GM21619 (cell line): ENCODE results near the gene NDE1.
"Not testable (repeated sequence)": the region's sequence is repeated elsewhere in the genome, so short reads cannot be mapped to it uniquely, and the experiment has no call there.

Experiments used
- ATAC-seq: cut with Tn5 transposase; IDR thresholded peaks from one replicate; pipeline ENCODE4 v1.9.1; 2021; ENCODE audit not compliant: unreplicated experiment

Gene NDE1

DNA sequence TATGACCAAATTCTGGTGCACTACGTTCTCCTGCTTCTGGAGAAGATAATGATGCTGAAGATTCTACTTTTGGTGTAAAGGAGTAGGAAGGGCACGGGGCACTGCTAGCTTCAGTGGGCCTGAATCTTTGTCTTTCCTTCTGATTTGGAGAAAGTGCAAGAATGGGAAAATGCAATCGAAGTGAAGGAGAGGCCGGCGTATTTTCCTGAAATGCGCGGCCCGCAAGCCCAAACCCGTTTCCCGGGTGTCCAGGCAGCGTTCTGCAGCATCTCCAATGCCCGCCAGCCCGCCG lies 372 bp upstream of the NDE1 start:
- ATAC-seq: no peak

DNA sequence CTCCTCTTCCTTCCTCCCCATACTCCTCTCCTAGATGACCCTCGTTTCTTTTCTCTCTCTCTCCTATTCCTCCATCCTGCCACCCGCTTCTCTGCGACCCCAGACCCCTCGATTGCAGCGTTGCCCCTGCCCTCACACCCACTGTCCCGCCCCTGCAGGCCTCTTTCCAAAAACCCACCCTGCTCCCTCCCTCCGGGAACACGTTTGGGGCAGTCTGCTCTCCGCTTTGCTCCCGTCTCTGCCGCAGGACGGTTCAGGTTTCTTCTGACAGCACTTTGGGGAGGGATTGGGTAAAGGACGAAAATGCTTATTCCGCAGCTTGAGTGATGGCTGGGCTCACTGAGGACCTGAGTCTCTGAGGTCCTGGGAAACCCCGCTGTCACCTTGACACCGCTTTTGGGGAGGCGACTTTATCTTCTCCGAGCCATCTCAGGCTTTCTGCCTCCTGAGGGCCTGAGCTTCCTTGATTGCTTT lies 690 bp downstream of the NDE1 start:
- ATAC-seq: peak; percentile 33

DNA sequence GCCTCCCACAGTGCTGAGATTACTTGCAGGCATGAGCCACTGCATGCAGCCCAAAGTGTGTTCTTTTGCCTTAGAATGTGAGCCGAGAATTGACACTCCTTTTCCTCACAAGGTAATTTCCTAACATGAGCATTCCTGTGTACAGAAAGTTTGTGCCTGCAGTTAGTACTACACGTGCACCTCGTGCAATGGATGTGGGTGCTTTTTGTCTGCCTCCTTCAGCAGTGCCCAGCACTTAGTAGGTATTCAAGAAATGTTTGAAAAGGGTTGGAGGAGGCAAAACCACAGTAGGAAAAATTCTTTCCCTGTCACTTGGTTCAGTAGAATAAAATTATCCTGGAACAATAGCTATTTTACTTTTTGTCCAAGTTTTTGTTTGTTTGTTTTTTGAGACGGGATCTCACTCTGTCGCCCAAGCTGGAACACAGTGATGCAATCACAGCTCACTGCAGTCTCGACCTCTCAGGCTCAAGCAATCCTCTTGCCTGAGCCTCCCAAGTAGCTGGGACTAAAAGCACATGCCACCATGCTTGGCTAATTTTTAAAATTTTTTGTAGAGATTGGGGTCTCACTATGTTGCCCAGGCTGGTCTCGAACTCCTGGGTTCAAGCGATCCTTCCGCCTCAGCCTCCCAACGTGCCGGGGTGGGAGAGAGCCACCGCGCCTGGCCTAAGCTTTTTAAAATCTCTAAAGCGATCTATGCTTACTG lies 2.4 kb downstream of the NDE1 start:
- no peak for ATAC-seq

DNA sequence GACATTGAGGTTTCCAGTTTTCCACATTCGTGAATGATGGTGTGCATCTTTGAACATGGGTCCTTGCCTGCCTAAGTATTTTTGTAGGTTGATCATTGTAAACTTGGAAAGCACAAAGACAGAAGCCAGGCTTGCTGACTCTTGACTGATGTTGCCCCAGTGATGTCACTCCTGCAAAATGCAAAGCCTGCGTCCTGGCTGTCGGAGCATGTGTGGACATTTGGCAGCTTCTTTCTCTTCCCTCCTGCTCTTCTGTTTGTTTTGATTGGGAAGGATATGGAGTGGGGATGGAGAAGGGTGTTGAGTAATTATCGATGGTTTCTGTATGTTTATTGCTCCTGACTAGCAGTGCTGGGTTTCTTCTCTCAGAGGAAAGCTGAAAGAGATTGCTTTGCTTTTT lies 3.2 kb downstream of the NDE1 start:
- no peak for ATAC-seq

DNA sequence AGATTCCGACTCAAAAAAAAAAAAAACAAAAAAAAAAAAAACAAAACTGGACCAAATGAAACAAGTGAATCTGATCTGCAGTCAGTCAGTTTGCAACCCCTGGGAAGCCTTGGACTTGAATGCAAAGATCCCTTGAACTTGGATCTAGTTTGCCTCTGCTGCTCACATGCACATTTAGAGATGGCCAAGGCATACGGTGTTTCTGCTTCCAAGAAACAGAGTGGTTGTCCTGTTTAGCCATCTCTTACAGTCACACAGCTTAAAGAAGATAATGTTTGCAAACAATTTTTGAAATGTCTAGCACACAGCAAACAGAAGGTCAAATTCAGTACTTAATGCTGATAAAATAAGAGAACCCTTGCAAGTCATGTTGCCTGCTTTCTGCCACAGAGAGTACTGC lies 4.5 kb downstream of the NDE1 start:
- no peak for ATAC-seq

DNA sequence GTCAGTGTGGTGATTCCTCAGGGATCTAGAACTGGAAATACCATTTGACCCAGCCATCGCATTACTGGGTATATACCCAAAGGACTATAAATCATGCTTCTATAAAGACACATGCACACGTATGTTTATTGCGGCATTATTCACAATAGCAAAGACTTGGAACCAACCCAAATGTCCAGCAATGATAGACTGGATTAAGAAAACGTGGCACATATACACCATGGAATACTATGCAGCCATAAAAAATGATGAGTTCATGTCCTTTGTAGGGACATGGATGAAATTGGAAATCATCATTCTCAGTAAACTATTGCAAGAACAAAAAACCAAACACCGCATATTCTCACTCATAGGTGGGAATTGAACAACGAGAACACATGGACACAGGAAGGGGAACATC lies 5.5 kb downstream of the NDE1 start:
- not testable (repeated sequence) for ATAC-seq

DNA sequence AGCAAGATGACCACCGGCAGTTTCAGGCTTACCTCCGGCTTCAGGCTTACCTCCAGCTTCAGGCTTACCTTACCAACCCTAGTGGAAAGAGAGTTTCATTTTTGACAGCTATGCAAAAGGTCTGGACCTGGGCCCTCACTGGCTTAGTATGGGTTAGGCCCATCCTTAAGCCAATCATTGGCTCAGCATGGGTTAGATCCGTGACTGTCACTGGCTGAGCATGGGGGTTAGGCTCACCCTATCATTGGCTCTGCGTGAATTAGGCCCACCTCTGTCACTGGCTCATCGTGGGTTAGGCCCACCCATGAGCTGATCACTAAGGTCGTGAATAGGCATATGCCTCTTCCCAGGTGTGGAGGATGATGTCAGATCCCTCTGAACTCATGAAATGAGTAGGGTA lies 8.1 kb downstream of the NDE1 start:
- ATAC-seq: no peak

DNA sequence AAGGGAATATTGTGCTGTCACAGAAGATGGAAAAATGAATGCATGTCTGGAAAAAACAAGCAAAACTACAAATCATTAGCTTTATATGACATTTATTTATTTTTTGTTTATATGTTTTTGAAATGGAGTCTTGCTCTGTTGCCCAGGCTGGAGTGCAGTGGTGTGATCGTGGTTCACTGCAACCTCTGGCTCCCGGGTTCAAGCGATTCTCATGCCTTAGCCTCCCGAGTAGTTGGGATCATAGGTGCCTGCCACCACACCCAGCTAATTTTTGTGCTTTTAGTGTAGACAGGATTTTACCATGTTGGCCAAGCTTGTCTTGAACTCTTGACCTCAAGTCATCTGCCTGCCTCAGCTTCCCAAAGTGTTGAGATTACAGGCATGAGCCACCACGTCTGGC lies 8.5 kb downstream of the NDE1 start:
- no peak for ATAC-seq

DNA sequence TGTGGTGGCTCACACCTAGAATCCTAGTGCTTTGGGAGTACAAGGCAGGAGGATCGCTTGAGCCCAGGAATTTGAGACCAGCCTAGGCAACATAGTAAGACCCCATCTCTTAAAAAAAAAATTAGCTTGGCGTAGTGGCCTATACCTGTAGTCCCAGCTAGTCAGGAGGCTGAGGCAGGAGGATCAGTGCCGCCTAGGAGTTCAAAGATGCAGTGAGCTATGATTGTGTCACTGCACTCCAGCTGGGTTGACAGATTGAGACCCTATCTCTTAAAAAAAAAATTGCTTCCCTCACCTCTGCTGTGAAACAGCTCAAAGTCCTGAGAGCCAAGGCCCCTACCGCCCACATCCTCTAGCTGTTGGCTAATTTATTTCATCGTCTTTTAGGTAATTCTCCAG lies 10.2 kb downstream of the NDE1 start:
- no peak for ATAC-seq

DNA sequence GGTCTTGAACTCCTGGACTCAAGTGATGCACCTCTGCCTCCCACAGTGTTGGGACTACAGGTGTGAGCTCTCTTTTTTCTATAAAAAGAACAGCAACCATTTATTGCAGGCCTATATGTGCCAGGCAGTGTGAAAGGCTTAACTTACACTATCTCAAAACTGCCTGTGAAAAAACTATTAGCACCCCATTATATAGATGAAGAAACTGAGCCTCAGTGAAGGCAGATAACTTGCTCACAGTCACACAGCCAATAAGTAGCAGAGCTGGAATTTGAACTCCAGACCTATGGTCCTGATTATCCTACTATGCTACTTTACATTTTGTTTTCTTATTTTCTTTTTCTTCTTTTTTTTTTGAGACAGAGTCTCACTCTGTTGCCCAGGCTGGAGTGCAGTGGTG lies 15.1 kb downstream of the NDE1 start:
- no peak for ATAC-seq

DNA sequence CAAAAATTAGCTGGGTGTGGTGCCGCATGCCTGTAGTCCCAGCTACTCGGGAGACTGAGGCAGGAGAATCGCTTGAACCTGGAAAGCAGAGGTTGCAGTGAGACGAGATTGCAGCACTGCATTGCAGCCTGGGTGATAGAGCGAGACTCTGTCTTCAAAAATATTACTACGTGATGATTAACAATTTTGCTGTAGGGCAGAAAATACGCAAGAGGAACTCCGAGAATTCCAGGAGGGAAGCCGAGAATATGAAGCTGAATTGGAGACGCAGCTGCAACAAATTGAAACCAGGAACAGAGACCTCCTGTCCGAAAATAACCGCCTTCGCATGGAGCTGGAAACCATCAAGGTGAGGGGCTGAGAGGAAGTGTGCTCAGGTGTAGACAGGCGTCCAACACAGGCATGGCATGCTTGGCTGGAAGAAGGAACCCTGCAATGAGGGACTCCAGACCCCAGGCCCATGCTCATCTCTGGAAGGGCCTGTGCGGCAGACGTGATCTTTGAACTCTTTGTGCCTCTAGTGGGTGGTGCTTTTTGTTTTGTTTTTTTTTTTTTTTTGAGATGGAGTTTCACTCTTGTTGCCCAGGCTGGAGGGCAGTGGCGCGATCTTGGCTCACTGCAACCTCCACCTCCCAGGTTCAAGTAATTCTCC lies 17.2 kb downstream of the NDE1 start:
- ATAC-seq: no peak

DNA sequence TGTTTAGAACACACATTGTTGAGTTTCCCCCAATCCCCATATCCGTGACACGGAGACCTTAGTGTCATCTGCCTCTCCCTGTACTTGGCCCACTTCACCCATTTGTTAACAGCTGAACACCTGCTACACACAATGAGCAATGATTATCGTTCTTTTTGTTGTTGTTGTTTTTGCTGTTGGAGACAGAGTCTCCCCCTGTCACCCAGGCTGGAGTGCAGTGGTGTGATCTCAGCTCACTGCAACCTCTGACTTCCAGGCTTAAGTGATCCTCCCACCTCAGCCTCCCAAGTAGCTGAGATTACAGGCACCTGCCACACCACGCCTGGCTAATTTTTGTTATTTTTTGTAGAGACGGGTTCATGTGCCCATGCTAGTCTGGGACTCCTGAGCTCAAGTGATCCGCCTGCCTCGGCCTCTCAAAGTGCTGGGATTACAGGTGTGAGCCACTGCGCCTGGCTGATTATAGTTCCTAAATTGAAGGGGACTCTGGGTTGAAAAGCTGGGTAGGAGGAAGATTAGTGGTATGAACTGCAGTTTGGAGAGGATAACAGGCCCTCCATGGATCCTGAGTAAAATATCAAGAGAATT lies 21.6 kb downstream of the NDE1 start:
- no peak for ATAC-seq

DNA sequence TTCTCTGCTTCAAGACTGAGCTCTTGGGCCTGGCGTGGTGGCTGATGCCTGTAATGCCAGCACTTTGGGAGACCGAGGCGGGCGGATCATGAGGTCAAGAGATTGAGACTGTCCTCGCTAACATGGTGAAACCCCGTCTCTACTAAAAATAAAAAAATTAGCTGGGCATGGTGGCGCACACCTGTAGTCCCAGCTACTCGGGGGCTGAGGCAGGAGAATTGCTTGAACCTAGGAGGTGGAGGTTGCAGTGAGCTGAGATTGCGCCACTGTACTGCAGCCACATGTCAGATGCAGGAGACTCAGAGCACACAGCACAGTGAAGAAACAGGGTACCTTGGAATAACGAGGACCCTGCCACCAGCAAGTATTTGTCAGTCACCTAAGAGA lies 22.1 kb downstream of the NDE1 start:
- not testable (repeated sequence) for ATAC-seq

DNA sequence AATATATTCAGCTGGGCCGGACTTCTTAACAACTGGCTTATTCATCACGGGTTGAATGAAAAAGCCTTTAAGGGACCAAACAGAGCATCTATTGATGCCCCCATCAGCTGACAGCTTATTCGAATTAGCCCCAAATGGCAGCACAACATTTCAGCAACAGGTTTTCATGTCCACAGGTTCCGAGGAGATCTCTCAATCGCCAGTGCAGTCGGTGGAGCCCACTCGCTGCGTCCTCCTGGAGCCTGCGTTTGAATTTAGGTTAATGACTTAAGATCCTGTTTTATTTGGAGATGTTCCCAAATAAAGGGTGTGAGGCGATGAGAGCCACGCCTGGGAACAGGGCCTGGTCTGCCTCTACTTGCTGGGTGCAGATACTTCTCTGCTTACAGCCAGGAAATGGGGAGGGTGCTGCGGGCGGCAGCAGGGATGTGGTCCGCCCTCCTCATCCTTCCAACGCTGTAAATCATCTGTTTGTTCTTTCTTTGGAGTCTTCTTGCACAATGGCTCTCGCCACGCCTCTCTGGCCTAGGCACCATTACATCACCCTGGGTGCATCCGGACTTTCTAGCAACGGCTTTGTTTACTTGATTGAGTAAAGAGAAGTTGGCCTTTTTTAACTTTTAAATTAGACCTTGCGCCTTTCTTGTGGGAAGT lies 22.6 kb downstream of the NDE1 start:
- no peak for ATAC-seq

DNA sequence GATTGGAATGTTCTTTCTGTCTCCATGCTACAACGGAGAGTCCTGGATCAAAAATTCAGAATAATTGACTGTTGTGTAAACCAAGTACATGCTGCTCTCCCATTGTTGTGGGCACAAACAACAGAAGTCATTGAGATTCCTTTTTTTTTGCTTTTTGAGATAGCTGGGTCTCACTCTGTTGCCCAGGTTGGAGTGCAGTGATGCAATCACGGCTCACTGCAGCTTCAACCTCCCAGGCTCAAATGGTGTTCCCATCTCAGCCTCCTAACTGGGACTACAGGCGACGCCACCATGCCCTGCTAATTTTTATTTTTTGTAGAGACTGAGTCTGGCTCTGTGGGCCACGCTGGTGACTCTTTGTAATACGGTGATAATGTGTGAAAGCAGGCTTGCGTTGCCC lies 24.5 kb downstream of the NDE1 start:
- ATAC-seq: no peak

DNA sequence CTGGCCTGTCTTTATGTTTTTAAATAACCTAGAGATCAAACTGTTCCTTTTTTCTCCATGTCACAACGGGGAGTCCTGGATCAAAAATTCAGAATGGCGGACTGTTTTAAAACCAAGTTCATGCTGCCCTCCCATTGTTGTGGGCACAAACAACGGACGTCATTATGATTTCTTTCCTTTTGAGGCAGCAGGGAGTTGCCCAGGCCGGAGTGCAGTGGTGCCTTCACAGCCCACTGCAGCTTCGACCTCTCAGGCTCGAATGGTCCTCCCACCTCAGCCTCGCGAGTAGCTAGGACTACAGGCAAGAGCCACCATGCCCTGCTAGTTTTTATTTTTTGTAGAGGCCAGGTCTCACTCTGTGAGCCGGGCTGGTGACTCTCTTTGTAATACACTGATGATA lies 26.5 kb downstream of the NDE1 start:
- no peak for ATAC-seq

DNA sequence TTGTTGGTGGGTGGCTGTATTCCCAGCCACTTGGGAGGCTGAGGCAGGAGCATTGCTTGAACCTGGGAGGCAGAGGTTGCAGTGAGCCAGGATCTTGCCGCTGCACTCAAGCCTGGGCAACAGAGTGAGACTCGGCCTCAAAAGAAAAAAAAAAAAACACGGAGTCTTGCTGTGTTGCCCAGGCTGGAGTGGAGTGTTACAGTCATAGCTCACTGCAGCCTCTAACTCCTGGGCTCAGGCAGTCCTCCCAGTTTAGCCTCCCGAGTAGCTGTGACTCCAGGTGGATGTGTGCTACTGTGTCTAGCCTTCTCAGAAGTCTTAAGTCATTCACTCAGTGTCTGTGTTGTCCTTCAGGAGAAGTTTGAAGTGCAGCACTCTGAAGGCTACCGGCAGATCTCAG lies 27.4 kb downstream of the NDE1 start:
- no peak for ATAC-seq

DNA sequence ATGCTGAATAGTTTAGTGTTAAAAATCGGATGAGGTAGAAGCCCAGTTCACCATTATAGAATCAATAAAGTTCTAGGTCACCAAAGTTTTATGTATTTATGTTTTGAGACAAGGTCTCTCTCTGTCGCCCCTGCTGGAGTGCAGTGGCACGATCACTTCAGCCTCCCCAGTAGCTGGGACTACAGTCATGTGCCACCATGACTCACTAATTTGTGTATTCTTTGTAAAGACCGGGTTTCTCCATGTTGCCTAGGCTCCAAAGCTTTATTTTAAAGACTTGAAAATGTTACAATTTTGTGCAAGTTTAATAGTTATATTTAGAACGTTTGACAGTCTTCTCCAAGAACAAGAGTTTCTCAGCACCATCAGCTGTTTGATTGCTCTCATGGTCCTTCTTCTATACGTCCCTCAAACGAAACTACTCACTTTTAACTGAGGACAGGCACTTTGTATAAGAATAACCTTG lies 32.1 kb downstream of the NDE1 start:
- ATAC-seq: no peak

DNA sequence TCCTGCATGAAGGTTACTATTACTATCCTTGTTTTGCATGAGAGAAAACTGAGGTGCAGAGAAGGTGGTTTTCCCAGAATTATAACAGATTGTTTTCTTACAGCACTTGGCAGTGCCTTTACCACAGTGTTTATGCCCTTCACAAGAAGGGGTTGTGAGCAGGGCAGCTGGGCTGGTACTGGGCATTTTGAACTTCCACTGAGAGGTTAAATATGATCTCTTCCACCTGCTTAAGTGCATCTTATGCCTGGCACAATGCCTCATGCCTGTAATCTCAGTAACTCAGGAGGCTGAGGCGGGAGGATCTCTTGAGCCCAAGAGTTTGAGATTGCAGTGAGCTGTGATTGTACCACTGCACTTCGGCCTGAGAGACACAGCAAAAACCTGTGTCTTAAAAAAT lies 36.2 kb downstream of the NDE1 start:
- ATAC-seq: no peak

DNA sequence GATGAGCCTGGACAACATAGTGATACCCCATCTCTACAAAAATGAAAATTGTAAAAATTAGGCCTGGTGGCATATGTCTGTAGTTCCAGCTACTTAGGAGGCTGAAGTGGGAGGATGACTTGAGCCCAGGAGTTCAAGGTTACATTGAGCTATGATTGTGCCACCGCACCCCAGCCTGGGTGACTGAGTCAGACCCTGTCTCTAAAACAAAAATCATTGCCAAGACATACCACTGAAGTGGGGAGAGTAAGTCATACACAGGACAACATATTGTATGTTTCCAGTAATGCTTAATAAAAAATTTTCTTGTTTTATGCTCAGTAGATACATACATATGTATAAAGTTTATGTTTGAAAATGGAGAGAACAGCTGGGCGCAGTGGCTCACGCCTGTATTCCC lies 39.2 kb downstream of the NDE1 start:
- ATAC-seq: no peak

DNA sequence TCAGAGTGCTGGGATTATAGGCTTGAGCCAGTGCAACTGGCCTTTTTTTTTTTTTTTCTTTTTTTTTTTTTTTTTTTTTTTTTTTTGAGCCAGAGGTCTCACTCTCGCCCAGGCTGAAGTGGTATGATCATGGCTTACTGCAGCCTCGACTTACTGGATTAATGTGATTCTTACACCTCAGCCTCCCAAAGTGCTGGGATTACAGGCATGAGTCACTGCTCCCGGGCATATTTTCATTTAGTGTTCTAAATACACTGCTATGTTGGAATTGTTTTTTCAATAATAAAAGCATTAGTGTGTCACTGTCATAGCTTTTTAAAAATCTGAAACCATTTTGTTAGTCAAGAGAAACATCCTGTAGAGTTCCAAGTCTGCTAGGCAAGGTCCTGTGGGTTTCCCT lies 40.3 kb downstream of the NDE1 start:
- ATAC-seq: no peak

DNA sequence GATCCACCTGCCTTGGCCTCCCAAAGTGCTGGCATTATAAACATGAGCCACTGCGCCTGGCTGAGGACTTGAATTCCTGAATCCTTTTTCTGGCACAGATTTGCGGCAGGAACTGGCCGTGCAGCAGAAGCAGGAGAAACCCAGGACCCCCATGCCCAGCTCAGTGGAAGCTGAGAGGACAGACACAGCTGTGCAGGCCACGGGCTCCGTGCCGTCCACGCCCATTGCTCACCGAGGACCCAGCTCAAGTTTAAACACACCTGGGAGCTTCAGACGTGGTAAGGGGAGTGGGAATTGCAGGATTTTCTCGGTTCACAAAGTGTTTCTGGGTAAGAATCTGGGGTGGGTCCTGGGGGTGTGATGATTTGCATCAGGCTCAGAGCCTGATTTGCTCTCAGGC lies 41.0 kb downstream of the NDE1 start:
- no peak for ATAC-seq
